ENCODE measurements around the gene TIMM10B.
A peak's percentile ranks its signal among the peaks of the same experiment; 100 is the strongest.
"Not testable (repeated sequence)": the region's sequence is repeated elsewhere in the genome, so short reads cannot be mapped to it uniquely, and the experiment has no call there.

Gene TIMM10B

DNA sequence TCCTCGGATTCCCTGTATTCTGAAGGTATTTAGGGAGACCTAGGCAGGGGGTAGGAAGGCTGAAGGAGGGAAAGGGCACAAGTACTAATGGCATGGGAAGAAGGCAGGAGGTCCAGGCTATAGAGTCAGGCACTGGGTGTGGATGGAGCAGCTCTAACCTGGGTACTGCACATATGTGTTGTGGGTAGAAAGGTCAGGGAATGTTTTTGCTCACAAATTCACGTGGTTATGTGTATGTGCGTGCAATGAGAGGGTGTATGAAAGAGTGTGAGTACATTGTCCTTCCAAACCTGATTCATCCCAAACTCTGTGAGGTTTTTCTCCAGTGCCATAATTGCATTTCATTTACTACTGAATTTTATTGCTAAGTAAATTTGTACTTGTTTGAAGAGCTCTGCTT, 39.0 kb downstream of the TIMM10B start:
- no peak for ATAC-seq

DNA sequence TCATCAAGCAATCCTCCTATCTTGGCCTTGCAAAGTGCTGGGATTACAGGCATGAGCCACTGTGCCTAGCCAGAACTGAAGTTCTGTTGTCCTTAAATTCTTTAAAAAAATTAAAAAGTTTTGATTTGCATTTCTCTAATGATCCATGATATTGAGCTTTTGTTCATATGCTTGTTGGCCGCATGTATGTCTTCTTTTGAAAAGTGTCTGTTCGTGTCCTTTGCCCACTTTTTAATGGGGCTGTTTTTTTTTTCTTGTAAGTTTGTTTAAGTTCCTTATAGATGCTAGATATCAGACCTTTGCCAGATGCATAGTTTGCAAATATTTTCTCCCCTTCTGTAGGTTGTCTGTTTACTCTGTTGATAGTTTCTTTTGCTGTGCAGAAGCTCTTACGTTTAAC, 40.6 kb downstream of the TIMM10B start:
- ATAC-seq, result not testable (repeated sequence)

DNA sequence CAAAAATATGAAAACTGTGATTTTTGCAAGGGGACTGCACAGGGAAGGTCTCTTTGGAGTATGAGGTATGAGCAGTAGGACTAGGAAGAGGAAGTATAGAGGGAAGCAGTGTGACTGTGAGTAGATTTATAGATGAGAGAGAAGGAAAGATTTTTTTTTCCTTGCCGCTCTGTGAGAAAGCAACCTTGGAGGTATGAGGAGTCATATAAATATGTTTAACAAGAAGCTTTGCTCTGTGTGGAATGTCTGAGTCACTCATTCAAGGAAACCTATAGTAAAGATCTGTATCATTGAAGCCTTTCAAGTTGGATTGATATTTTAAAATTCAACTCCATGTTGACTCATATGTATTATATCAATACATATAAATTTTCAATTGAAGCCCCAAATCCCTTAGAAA, 42.0 kb downstream of the TIMM10B start:
- peak; percentile 38 to 62 for ATAC-seq

DNA sequence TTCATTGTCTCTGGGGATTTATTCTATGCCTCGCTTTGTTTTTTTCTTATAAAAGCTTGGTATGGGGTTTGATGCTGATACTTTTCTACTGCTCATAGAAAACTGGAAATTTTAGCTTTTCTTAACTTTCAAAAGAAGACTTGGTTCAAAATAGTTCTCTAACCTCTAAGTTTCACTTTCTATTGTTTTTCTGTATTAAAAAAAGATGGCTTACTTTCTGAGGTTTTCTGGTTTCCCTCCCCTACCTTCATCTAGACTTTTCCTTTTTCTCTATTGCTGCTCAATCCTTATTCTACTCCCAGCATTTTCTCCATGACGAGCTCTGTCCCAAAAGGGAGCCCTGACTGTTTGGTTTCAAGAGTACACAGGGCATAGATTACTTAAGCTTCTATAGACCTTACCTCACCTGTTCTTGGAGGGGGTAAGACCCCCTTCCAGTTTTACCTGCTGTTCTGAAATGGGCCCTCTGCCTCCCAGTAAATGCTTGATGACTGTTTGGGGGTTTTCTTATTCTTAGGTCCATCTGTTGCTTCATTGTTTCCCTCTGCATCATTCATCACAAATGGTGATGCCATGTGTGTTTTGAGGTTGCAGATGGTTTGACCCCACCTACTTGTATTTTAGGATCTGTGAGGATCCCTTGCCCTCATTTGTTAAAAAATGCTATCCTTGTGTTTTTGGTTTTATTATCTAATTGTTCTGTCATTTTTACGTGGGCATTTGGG, 45.3 kb downstream of the TIMM10B start:
- ATAC-seq, result peak in 1 of 2 donors; percentile 38

DNA sequence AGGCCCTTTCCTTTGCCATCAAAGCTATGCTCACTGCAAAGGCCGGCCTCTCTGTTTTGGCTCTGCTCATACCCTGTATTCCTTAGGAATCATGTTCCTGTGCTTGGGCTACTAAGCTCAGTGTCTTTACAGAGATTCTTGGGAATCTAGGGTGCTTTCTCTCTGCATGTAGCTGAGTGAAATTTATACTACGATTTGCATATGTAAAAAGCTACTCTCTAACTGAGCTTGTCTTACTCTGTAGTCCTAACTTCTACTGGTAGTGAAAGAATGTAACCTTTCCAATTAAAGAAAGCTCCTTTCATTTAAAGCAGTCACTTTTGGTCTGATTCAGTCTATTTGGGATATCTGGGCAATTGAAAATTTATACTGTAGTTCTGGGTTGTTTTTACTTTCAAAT, 48.0 kb downstream of the TIMM10B start:
- no peak for ATAC-seq

DNA sequence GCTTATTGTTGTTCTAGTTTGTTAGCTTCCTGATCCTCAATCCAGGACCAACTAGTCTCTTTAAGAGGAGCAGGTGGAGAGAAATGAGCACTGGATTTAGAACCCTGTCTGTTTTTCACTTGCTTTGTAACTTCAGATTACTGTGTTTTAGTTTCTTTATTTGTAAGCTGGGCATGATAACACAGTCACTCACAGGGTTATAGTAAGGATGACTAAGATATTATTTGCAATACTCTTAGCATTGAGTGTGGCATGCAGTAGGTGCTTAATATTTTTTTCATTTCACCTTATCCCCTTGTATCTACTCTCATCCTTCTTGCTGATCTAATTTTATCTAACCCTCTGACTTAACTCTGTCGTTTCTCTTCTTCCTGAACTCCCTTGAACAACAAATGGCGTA, 49.5 kb downstream of the TIMM10B start:
- ATAC-seq, result peak; percentile 13 to 60

DNA sequence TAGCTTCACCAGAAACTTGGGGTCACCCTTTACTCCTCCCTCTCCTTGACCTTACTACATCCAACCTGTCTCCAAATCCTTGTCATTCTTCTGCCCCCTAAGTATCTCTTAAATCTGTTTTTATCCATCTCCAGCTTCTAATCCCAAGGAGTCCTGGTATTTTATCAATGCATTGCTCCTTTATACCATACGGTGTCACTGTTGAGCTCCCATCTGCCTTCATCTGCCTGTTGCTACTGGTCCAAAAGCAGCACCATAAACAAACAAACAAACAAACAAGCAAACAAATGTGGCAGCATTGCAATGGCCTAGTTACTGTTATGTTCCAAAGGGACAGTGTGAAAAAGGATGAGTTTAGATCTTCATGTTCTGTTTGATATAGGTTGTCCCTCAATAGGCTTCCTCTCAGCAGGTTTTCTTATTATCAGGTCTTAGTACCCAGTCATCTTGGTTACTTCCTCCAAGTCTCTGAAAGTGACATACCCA, 50.0 kb downstream of the TIMM10B start:
- peak in 1 of 2 donors; percentile 38 for ATAC-seq

All from activated CD4-positive, CD25-positive, alpha-beta regulatory T cell treated with anti-CD3 and anti-CD28 coated beads, Interleukin-2, amount 50 U/mL, for 24 hours (primary cell).